Smooth muscle cell (in vitro differentiated cells): ENCODE data around the gene COQ8A. TPM values are rescaled to one million over a fixed set of nuclear protein-coding genes. Genes with fewer than 3 reads are reported as not detected.
"Not testable (repeated sequence)": the region's sequence is repeated elsewhere in the genome, so short reads cannot be mapped to it uniquely, and the experiment has no call there.

ENCODE experiments used
- DNase-seq: peaks from one replicate; lab custom pipeline; 2025; ENCODE audit not compliant: unreplicated experiment; lab: John Stamatoyannopoulos, UW
- H2AFZ ChIP-seq: fragments of 200-600 bp; sonication (generic); 2 replicates; pipeline ENCODE4 v1.6.0; 2016; ENCODE audit warnings: antibody characterized with exemption, low read depth, mild to moderate bottlenecking
- H3F3A ChIP-seq: fragments of 200-600 bp; sonication (generic); 2 replicates; pipeline ENCODE4 v1.6.0; 2017; ENCODE audit warnings: antibody characterized with exemption, low read depth
- H3K27ac ChIP-seq: fragments of 200-600 bp; sonication (generic); 2 replicates; pipeline ENCODE4 v1.5.1; 2016; ENCODE audit warnings: low read depth, mild to moderate bottlenecking
- H3K27me3 ChIP-seq: fragments of 200-600 bp; sonication (generic); 2 replicates; pipeline ENCODE4 v1.6.1; 2016; ENCODE audit warnings: low read depth, mild to moderate bottlenecking
- H3K36me3 ChIP-seq: fragments of 200-600 bp; sonication (generic); 2 replicates; pipeline ENCODE4 v1.5.1; 2016; ENCODE audit warnings: low read depth
- H3K4me1 ChIP-seq: fragments of 200-600 bp; sonication (generic); 2 replicates; pipeline ENCODE4 v1.5.1; 2016; ENCODE audit warnings: low read depth
- H3K4me2 ChIP-seq: fragments of 200-600 bp; sonication (generic); 2 replicates; pipeline ENCODE4 v1.6.0; 2016; ENCODE audit warnings: mild to moderate bottlenecking
- H3K4me3 ChIP-seq: fragments of 200-600 bp; sonication (generic); 2 replicates; pipeline ENCODE4 v1.5.1; 2016; ENCODE audit warnings: mild to moderate bottlenecking
- H3K79me2 ChIP-seq: fragments of 200-600 bp; sonication (generic); 2 replicates; pipeline ENCODE4 v1.6.0; 2016; ENCODE audit warnings: low read depth, mild to moderate bottlenecking
- H3K9ac ChIP-seq: fragments of 200-600 bp; sonication (generic); 2 replicates; pipeline ENCODE4 v1.6.0; 2016; ENCODE audit warnings: low read depth
- H3K9me3 ChIP-seq: fragments of 200-600 bp; sonication (generic); replicated peaks from 2 replicates; pipeline ENCODE4 v1.5.1; 2016; ENCODE audit warnings: low read depth
- H4K20me1 ChIP-seq: fragments of 200-600 bp; sonication (generic); 2 replicates; pipeline ENCODE4 v1.6.0; 2016; ENCODE audit warnings: low read depth
- WGBS: methylation state at CpG from one replicate; pipeline ENCODE4 v1.1.7; 2016; ENCODE audit warnings: low lambda C conversion rate; 5-methylcytosine and 5-hydroxymethylcytosine counted together
- polyA plus RNA-seq: library from polyadenylated mRNA; unstranded; fragments of >200 nt; fragmentation: Nextera tagmentation; extraction: Ambion mirVana; gene quantifications from 2 replicates; pipeline ENCODE4 v1.2.1, GENCODE V29; 2016
- total RNA-seq: library from RNA; depleted of rRNA; stranded (reverse); fragments of >200 nt; gene quantifications from 2 replicates; pipeline ENCODE4 v1.2.3, GENCODE V29; 2014
- TF ChIP-seq, protein P1 (sequence below): fragments of 200-600 bp; sonication (generic); IDR thresholded peaks from 2 replicates; pipeline ENCODE4 v1.5.1; 2017; ENCODE audit warnings: borderline replicate concordance, mild to moderate bottlenecking, antibody characterized with exemption; ENCODE audit not compliant: insufficient read depth, poor library complexity, severe bottlenecking

Gene COQ8A
- total and polyA plus RNA-seq, 2 experiments from 2014 or later = 3.1 to 3.4 TPM

DNA sequence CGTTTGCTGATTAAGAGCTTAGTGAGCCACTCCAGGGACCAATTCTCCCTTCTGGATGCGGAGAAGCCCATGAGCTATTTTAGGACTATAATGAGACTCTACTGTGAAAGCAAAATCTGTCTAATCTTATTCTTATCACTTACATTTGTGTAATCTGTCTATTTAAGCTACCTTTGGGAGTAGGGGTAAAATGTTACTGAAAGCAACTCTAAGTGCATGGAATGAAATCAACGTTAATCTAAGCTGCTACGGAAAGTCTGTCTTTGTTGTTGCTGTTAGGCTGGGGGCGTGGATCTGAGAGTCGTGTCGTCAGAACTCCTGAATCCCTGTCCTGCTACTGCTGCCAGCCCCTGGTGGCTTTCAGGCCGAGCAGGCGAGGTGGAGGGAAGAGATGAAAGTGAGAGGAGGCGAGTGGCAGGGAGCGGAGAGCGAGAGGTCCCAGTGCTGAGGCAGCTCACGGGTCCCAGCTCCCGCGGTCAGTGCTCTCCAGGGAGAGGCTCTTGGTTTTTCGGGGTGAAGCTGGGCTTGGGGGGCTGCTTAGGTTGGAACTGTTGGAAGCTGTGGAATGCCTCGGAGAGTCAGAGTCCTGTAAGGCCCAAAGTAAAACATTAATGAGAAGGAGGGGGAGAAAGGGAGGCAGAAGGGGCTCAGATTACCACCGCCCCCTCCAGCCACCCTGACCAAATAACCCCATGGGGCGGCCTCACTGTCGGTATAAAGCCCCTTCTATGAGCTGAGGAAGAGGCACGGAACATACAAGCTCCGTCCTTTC lies 53.9 kb downstream of the COQ8A start:
- Histone ChIP-seq H3K4me1 (peaks cover 25% of the 10 kb centered on the region), H2AFZ (no peak overlapping the region), H4K20me1 (no peaks in the 10 kb centered on the region), H3K4me2 (no peak overlapping the region), H3K36me3 (no peaks in the 10 kb centered on the region), H3K9ac (no peak overlapping the region), H3K27ac (no peak overlapping the region), H3K79me2 (no peaks in the 10 kb centered on the region), H3F3A (no peaks in the 10 kb centered on the region), H3K4me3 (no peak overlapping the region), H3K27me3 (no peaks in the 10 kb centered on the region), H3K9me3 (no peaks in the 10 kb centered on the region)
- 84% methylated on average over 22 of the region's 22 CpGs for WGBS
- TF ChIP-seq, protein P1, sequence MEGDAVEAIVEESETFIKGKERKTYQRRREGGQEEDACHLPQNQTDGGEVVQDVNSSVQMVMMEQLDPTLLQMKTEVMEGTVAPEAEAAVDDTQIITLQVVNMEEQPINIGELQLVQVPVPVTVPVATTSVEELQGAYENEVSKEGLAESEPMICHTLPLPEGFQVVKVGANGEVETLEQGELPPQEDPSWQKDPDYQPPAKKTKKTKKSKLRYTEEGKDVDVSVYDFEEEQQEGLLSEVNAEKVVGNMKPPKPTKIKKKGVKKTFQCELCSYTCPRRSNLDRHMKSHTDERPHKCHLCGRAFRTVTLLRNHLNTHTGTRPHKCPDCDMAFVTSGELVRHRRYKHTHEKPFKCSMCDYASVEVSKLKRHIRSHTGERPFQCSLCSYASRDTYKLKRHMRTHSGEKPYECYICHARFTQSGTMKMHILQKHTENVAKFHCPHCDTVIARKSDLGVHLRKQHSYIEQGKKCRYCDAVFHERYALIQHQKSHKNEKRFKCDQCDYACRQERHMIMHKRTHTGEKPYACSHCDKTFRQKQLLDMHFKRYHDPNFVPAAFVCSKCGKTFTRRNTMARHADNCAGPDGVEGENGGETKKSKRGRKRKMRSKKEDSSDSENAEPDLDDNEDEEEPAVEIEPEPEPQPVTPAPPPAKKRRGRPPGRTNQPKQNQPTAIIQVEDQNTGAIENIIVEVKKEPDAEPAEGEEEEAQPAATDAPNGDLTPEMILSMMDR = no peak
- DNase-seq = no peak

GRCh38 chr1:226994586-226995364 lies 54.7 kb downstream of the COQ8A start:
- Histone ChIP-seq H3K27me3 (no peaks in the 10 kb centered on the region), H3K27ac (no peak overlapping the region), H3K4me1 (peaks cover 25% of the 10 kb centered on the region), H3K9ac (no peak overlapping the region), H2AFZ (no peak overlapping the region), H3K4me2 (no peak overlapping the region), H3K9me3 (no peaks in the 10 kb centered on the region), H3K36me3 (no peaks in the 10 kb centered on the region), H3F3A (no peaks in the 10 kb centered on the region), H4K20me1 (no peaks in the 10 kb centered on the region), H3K79me2 (no peaks in the 10 kb centered on the region), H3K4me3 (no peak overlapping the region)
- WGBS = 94% methylated on average over 18 of the region's 18 CpGs
- TF ChIP-seq, protein P1 = no peak
- no peak for DNase-seq

GRCh38 chr1:226995365-226996332 lies 55.6 kb downstream of the COQ8A start:
- no peaks in the 10 kb centered on the region for H3K36me3 ChIP-seq
- H3K9ac ChIP-seq = no peak overlapping the region
- H3K79me2 ChIP-seq = no peaks in the 10 kb centered on the region
- WGBS = 80% methylated on average over 13 of the region's 13 CpGs
- no peaks in the 10 kb centered on the region for H4K20me1 ChIP-seq
- no peak for DNase-seq
- TF ChIP-seq, protein P1 = no peak
- no peak overlapping the region for H2AFZ ChIP-seq
- peaks cover 25% of the 10 kb centered on the region for H3K4me1 ChIP-seq
- no peak overlapping the region for H3K4me2 ChIP-seq
- H3K27me3 ChIP-seq = no peaks in the 10 kb centered on the region
- no peak overlapping the region for H3K4me3 ChIP-seq
- no peaks in the 10 kb centered on the region for H3F3A ChIP-seq
- no peaks in the 10 kb centered on the region for H3K9me3 ChIP-seq
- H3K27ac ChIP-seq = no peak overlapping the region

DNA sequence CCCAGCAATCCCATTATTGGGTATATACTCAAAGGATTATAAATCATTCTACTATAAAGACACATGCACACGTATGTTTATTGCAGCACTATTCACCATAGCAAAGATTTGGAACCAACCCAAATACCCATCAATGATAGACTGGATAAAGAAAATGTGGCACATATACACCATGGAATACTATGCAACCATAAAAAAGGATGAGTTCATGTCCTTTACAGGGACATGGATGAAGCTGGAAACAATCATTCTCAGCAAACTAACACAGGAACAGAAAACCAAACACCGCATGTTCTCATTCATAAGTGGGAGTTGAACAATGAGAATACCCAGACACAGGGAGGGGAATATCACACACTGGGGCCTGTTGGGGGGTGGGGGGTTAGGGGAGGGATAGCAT lies 59.5 kb downstream of the COQ8A start:
- H4K20me1 ChIP-seq, H3K27me3 ChIP-seq, H3K4me1 ChIP-seq, H3K4me2 ChIP-seq, H3K27ac ChIP-seq, H3K79me2 ChIP-seq, H3K36me3 ChIP-seq, DNase-seq, H3F3A ChIP-seq, H3K9ac ChIP-seq, H2AFZ ChIP-seq, H3K4me3 ChIP-seq, H3K9me3 ChIP-seq: not testable (repeated sequence)
- 100% methylated on average over 2 of the region's 2 CpGs for WGBS
